GM18520 (cell line): ENCODE results near the gene C1orf174.

ENCODE experiments used
- ATAC-seq: cut with Tn5 transposase; IDR thresholded peaks from one replicate; pipeline ENCODE4 v1.9.1; 2021; ENCODE audit not compliant: unreplicated experiment

Gene C1orf174

DNA sequence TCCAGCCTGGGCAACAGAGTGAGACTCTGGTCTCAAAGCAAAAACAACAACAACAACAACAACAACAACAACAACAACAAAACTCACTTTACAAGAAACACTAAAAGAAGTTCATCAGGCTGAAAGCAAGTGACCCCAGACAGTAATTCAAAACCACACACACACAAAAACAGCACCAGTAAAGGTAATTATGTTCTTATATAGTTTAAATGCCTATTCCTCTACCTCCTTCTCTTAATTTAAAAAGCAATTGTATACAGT, 1.7 kb downstream of the C1orf174 start:
- no peak for ATAC-seq

DNA sequence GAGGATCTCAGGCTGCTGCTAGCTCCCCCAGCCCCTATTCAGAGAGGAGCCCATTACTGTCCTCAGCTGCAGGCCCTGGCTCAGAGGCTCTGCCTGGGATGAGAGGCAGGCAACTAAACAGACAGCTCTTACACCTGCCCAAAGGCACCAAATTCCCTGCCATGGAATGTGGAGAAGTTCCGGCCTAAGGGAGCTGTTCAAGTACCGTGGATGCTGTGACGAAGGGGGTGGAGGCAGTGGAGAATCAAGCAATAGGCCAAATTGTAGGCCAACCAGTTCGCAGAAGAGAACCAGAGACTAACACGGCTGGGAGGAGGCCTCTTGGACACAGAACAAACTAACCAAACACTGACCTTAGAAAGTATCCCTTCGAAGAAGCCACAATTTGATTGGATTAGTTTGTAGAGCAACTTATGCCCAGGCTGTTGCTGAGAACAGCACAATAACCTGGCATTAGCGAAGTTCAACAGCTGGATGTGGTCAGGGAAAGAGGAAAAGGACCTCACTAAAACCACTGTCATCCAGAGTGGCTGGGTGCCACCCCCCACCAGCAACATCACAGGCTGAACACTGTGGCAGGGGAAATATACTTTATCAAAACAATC, 3.6 kb downstream of the C1orf174 start:
- no peak for ATAC-seq

DNA sequence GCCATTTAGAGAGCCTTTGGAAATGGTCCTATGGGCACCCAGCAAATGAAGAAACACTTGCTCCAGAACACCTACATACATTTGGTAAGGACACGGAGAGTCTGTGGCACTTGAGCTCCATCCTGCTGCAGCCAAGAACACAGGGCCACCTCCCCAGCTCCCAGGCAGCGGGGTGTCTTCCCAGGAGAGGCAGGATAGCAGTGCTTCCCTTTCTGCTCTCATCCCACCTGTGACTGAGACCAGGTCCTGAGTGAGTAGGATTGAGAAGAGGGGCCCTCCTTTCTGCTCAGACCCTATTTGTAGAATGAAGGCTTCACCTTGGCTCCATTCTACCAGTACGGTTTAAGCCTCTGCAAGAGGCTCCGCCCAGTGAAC, 4.1 kb downstream of the C1orf174 start:
- no peak for ATAC-seq

DNA sequence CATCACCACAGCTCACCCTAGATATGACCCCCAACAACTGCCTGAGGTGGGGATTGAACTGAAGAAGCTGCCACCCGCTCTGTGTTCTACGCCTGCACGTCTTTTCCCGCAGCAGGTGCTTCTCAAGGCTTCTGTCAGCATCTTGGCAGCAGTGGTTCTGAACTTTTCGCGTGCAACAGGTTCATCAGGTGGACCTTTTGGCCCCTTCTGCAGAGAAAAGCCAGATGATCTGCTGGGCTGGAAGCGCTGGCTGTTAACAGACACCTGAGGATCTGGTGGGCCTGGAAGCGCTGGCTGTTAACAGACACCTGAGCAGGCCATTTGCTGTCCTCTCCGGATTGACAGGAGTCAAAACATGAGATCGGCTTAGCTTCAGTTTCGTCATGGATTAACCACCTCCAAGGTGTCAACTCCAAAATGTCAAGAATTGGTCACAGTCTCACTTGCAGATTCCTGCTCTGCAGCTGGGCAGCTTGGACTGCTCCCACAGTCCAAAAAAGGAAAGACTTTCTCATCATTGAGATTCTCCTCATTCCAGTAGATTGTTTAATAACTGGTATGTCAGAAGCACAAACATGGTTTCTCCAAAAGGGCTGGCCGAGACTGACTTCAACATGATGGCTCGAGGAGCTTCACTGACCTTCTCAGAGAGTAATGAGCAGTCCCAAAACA, 4.7 kb downstream of the C1orf174 start:
- no peak for ATAC-seq

DNA sequence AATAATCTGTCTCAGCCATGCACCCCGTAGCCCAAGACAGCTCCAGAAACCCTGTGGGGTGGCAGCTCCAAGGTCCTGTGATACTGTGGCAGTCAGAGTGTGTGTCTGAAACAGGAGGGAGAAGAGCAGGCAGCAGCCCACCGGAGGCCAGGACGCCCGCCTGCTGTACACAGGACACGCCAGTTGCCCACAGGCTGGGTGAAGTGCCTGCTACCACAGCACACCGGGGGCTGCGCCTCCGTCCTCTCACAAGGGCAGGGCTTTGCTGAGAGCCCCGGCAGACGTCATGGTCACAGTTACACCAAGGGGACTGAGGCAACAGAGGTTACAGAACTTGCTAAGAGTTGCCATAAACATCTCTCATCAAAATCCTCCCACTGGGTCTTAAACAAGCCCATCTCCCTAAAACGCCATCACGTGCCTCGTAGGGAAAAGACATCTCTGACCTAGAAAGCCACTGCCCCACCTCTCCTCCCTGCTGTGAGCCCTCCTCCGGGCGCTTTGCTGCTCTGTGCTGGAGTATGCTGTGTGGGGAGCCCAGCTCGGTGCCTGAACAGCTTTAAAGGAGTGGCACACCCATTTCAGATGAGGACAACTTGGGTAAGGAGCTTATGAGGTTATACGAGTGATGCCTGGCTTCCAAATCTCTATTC, 5.3 kb downstream of the C1orf174 start:
- no peak for ATAC-seq

DNA sequence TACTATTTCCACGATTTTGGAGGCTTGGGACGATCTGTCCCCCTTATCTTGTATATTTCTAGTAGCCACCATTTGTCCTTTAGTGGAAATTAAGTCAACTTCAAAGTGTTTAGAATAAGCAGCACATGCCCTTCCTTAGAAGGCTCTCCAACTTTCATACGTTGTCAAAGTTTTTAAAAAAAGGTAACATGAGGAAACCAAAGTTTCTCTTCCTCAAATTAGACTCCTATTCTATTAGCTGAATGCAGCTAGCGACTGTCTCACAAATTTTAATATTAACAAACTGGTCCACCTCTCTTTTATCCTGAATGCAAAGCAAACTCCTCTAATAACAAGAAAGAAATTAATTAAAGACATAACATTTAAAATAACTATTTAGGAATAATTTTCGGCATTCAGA, 6.9 kb downstream of the C1orf174 start:
- no peak for ATAC-seq

DNA sequence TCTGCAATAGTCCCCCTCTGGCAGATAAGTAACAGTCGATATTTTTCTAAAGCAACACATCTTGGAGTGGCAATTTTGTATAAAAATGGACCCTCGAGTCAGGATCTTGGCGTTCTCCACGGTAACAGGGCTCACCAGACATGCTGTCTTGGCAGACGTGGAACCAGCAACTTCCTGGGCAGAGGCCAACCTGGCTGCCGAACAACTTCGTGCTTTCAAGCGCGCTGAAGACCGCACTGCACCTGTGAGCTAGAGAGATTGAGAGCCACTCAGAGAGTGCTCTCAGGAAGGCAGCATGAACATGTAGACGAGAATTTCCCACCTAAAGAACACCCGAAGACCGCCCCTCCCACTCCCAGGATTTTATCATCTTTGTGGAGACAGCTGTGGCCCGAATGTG, 7.3 kb downstream of the C1orf174 start:
- ATAC-seq, result no peak

DNA sequence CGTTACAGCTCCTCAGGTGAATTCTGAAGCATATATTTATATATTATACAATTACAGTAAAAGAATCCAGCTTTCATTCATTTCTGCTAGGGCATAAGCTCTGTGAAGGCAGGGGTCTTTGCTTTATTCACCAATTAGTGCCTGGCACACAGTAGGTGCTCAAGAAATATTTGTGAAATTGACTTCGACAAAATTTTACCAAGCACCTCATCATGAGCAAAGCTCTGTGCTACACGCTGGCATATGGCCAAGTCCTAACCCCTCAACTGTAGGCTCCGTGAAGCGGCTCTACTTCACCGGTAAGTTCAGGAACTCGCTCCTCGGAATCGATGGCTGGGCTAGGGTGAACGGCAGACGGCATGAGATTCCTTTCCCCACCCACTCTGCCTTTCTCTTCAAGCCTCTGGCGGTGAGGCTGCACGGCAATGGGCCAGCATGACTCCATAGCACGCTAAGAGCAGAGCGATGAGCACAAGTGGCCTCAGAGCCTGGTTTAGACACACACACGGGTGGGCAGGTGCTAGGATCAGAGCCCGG, 8.7 kb downstream of the C1orf174 start:
- no peak for ATAC-seq

DNA sequence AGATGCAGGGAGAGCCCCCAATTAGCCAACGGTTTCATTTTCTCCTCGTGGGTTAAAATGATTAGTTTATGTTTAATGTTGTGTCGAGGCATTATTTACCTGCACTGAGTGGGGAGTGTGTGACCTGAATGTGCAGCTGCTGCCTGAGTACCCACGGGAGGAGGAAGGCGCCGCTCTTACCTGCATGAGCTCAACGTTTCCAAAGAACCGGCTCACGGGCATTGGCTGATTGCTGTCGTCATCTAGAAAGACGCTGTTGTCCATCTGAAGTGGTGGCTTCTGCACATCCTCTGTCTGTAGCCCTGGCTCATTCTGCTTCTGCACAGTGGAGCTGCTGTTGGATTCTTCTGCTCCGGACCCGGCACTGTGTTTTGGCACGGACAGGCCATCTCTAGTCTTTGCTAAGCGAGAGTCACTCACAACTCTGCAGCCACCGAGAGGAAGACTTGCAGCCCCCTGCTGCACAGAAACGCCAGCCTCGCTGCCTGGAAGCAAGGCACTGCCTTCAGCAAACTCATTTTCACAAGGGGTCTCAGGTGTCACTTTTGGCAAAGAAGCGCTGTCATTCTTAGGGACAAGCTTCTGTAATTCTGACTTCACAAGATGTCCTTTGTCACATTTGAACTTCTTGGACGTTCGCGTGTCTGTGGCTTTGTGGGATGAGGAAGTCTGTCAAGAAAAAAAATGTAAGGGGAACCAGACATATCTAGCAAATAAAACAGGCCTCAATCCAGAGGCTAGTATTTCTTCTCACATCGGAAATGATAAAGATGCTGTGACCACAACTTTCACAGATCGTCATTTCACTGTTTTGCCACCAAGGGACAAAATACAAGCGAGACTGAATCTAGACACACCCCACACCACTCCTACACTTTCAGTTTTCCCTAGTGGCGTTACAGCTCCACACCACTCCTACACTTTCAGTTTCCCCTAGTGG, 9.4 kb downstream of the C1orf174 start:
- no peak for ATAC-seq

DNA sequence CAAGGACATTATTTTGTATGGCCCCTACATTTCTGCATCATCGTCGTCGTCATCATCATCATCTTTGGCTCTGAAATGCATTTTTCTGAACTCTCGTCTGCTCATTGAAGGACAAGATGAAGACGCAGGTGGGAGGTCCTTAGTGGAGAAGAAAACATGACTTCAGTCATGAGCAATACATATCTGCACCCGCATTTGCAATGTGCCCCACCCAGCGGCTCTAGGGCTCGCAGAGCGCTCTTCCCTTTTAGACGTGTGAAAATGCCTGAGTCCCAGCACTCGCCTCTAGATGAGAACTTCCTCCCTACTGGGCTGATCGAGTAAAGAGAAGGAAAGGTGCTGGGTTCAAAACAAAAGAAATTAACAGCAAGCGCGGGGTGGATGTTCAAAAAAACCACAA, 10.1 kb downstream of the C1orf174 start:
- no peak for ATAC-seq

DNA sequence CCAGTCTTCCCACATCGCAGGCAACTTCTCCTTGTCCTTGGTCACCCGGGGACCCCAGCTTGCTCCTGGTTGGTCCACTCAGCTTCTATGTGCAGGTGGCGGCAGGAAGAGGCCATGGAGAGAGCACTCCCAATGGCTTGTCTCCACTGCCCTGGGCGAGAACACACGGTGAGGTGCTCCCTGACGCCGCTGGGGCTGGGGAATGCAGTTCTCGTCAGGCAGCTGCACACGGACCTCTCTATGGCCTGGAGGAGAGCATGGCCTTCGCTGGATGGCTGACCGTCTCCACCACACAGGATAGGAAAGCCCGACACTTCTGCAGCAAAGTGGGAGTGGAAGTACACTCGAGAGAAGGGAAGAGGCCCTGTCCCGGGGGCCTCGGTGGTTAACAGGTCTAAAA, 11.8 kb downstream of the C1orf174 start:
- ATAC-seq, result no peak

DNA sequence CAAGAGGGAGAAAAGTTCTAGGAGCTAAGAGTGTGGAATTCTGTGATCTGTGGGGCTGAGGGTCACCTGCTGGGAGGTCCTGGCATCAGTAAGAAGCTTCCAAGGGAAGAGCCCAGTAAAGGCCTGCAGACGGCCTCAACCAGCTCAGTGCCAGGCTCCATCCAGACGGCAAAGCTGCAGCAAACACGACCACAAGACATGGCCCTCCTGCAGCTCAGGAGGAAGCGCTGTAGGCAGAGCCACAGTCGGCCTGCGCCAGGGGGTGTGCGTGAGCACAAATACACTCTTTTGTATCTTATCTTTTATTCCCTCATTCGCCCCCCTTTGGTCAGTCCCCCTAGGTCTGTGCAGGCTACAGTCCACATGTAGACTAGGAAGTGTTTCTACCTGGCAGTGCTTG, 13.4 kb downstream of the C1orf174 start:
- ATAC-seq, result no peak

DNA sequence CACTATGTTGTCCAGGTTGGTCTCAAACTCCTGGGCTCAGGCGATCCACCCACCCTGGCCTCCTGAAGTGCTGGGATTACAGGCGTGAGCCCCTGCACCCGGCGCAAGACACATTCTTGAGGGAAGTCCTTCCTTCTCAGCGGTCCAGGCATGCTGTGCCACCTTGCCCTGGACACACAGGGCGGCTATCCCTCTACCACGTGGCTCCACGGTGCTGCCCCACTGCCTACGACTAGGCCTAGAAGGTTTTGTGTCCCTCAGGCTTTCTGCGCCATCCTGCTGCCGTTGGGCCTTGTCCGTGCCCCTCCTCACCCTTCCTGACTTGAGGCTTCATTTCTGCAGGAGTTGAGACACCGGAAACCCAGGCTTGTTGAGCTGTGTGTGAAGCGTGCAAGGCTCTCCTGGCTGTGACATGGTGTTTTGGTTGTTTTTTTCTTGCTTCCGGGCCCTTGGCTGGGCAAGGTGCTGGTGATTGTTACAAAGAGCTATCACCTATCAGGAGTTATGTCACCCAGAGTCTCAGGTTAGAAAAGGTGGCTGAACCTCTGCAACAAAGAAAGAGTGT, 13.9 kb downstream of the C1orf174 start:
- no peak for ATAC-seq

DNA sequence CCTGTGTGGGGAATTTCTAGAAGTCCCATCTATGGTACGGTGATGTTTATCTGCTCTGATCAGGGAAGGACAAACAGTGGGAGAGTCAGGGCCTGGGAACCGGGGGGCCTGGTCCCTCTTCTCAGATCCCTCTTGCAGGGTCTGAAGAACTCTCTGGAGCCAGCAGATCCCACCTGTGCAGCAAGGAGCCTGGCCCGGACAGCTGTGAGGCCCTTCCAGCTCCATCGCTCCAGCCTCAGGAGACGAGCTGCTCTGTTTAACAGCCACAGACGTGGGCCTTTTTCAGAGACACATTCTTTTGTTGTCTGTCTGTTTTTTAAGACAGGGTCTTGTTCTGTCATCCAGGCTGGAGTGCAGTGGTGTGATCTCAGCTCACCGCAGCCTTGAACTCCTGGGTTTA, 14.5 kb downstream of the C1orf174 start:
- ATAC-seq, result no peak

DNA sequence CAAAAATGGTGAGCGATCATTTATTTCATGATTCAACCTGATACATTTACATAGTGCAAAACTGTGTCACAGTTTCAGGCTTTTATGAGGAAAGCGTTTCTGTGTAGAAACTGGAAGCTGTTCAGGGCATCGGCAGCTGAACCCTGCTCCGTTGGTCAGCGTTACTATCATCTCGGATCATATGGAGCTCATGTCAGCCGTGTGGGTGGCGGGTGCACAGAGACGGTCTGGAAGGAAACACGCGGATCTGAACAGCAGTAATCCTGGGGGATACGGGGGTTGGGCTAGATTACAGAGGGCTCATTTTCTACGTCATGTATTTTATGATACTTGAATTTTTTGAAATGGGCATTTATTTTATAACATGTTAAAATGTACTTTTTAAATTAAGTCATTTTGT, 15.1 kb downstream of the C1orf174 start:
- ATAC-seq, result no peak

DNA sequence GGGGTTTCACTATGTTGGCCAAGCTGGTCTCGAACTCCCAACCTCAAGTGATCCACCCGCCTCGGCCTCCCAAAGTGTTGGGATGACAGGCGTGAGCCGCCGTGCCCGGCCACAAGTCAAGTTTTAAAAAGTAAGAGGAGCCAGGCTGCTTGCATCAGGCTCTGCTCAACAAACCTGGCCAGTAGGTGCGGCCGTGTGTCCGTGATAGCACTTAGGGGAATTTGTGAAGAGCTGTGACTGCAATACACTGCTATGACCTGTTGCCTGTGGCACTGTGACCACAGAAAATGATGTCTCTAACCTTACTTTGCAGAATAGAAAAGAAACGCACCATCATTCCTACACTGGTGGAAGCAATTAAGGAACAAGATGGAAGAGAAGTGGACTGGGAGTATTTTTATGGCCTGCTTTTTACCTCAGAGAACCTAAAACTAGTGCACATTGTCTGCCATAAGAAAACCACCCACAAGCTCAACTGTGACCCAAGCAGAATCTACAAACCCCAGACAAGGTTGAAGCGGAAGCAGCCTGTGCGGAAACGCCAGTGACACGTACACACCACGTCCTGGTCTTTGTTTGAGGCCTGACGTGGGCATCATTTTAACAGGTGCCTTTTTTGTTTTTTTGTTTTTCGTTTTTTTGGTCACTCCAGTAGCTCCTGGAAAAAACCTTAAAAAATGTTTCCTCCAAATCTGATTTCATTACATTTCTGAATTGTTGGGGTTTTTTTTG, 16.7 kb downstream of the C1orf174 start:
- no peak for ATAC-seq

DNA sequence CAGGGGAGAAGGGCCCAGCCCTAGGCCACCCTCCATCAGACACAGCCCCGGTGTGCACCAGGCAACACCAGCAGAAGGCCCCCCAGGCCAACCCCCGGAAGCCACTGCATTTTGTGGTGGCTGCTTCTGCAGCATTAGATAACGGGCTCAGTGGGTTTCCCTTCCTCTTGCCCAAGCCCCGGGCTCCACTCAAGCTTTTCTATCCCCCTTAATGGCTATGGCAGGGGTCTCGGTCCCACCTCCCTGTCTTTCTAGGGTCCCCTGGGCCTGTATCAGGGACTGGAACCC, 18.9 kb downstream of the C1orf174 start:
- no peak for ATAC-seq

DNA sequence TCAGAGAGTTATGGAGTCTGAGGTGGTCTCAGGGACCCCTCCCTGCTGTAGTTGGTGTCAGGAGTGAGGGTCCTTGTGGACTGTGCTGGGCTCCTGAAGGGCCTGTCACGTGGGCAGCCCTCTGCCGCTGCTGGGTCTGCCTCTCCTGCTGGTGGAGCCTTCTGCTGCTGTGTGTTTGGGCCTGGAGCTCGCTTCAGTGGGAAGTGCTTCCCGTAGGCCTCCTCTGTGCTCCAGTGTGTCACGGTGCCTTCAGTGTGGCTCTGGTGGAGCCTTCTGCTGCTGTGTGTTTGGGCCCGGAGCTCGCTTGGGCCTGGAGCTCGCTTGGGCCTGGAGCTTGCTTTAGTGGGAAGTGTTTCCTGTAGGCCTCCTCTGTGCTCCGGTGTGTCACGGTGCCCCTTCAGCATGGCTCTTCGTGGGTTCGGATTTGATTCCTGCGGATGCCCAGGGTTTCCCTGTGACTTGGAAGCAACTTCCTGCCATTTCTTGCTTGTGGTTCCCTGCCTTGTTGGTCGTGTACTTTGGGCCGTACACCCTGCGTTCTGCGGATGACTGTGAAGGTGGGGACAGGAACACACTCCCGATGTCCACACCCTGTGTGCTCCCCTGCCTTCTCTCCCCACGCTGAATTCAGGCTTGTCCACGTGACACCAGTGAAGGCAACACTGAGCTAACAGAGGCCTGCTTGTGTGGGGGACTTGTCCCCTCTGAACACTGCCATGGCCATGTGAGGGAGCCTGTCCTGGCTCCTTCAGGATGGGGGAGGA, 19.5 kb downstream of the C1orf174 start:
- no peak for ATAC-seq

DNA sequence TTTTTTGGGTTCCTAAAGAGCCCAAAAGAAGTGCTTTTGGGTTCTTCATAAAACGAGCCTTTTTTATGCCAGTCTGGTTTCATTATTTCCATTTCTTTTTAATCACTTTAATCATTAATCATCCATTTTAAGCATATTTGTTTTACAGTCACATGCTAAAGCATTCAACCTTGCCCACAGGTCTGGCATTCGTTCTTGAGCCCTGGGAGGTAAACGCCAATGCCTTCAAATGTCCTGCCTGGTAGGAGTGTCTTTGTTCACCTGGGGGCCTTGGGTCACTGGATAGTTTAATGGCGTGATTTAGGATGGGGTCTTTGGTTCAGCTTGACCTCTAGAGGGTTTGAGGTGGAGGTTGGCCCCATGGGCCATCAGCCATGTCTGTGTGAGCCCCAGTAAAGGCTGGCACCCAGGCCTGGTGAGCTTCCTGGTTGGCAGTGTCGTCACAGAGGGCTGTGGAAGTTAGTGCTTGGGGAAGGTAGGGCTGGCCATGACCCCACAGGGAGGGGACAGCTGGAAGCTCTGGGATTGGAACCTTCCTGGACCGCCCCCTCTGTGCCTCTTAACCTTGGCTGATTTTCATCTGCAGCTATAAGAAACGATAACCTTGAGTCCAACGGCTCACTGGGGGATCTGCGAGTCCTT, 20.2 kb downstream of the C1orf174 start:
- ATAC-seq, result no peak

DNA sequence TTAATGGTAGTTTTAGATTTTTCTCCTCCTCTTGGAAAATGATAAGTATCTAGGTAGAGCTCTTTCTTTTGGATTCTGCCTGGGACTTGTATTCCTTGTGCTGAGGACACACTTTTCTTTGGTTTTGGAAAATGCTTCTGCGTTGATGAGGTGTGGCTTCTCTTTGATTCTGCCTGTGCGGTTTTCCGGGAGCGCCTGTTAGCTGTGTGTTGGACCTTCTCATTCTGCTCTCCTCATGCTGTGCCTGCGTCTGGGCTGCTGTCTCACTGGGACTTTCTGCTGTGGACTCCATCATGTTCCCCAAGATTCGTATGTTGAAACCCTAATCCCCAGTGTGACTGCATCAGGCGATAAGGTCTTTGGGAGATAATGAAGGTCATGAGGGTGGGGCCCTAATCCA, 21.0 kb downstream of the C1orf174 start:
- ATAC-seq, result no peak
